Activated effector memory CD4-positive, alpha-beta T cell treated with Interleukin-2 at 50 U/mL for 16 hours (primary cell): Measurements from ENCODE around the gene ZSCAN23.
"Not testable (repeated sequence)": the region's sequence is repeated elsewhere in the genome, so short reads cannot be mapped to it uniquely, and the experiment has no call there.

Experiments used
- DNase-seq: peaks from one replicate; pipeline ENCODE4 v3.0.0-alpha.2; 2020

The ZSCAN23 gene

GRCh38 chr6:28433119-28433518, 10.2 kb downstream of the ZSCAN23 start:
- DNase-seq: no peak

GRCh38 chr6:28429781-28430180, 13.5 kb downstream of the ZSCAN23 start:
- no peak for DNase-seq

- no peak for DNase-seq
Measured at GRCh38 chr6:28425944-28426541, 17.2 kb downstream of the ZSCAN23 start.

GRCh38 chr6:28424163-28424562, 19.1 kb downstream of the ZSCAN23 start:
- DNase-seq: no peak

- DNase-seq: no peak
Measured at GRCh38 chr6:28423546-28423945, 19.7 kb downstream of the ZSCAN23 start.

- DNase-seq: no peak
Measured at GRCh38 chr6:28413681-28414080, 29.6 kb downstream of the ZSCAN23 start.

- DNase-seq: no peak
Measured at GRCh38 chr6:28410767-28411166, 32.5 kb downstream of the ZSCAN23 start.

- DNase-seq: no peak
Measured at GRCh38 chr6:28408076-28408802, 35.1 kb downstream of the ZSCAN23 start.

- no peak for DNase-seq
Measured at GRCh38 chr6:28407401-28407800, 35.9 kb downstream of the ZSCAN23 start.

GRCh38 chr6:28403923-28404322, 39.4 kb downstream of the ZSCAN23 start:
- not testable (repeated sequence) for DNase-seq

- DNase-seq: no peak
Measured at GRCh38 chr6:28402197-28402596, 41.1 kb downstream of the ZSCAN23 start.

GRCh38 chr6:28401172-28401571, 42.1 kb downstream of the ZSCAN23 start:
- DNase-seq: no peak

GRCh38 chr6:28400122-28400451, 43.2 kb downstream of the ZSCAN23 start:
- DNase-seq: no peak

GRCh38 chr6:28399350-28400121, 43.8 kb downstream of the ZSCAN23 start, which contains the start of gene ZSCAN12:
Gene ZSCAN12, minus strand, starts transcription at chr6:28399747. Its CDS starts 1,342 bp downstream, at chr6:28398405.
- DNase-seq: peak; percentile 73

GRCh38 chr6:28395918-28396317, 47.4 kb downstream of the ZSCAN23 start:
- no peak for DNase-seq

- DNase-seq: no peak
Measured at GRCh38 chr6:28393912-28394662, 49.2 kb downstream of the ZSCAN23 start.

- DNase-seq: no peak
Measured at GRCh38 chr6:28390688-28391087, 52.6 kb downstream of the ZSCAN23 start.

GRCh38 chr6:28384143-28384533, 59.2 kb downstream of the ZSCAN23 start:
- no peak for DNase-seq

- no peak for DNase-seq
Measured at GRCh38 chr6:28383235-28384142, 59.8 kb downstream of the ZSCAN23 start.
